ENCODE data around the gene COL7A1.

Gene COL7A1

GRCh38 chr3:48565186-48565585 is 29.9 kb downstream of the COL7A1 start:
- peaks cover 31% of the 10 kb centered on the region for H3K4me1 Mint-ChIP-seq
- peak overlapping the region in 1 of 2 donors; percentile 16 for H3K27ac Mint-ChIP-seq
- ATAC-seq = no peak
- H3K27me3 Mint-ChIP-seq = no peaks in the 10 kb centered on the region
- DNase-seq = no peak
- H3K9me3 Mint-ChIP-seq = no peaks in the 10 kb centered on the region
- no peak overlapping the region for H3K4me3 Mint-ChIP-seq

GRCh38 chr3:48564667-48565066 is 30.5 kb downstream of the COL7A1 start:
- Mint-ChIP-seq H3K4me1 (peaks cover 35% of the 10 kb centered on the region), H3K4me3 (no peak overlapping the region), H3K27me3 (no peaks in the 10 kb centered on the region), H3K9me3 (no peaks in the 10 kb centered on the region), H3K27ac (no peak overlapping the region)
- no peak for ATAC-seq
- no peak for DNase-seq

GRCh38 chr3:48564022-48564421 is 31.1 kb downstream of the COL7A1 start:
- Mint-ChIP-seq H3K4me1 (peaks cover 35% of the 10 kb centered on the region), H3K9me3 (no peaks in the 10 kb centered on the region), H3K27ac (peak overlapping the region in 1 of 2 donors; percentile 51), H3K27me3 (no peaks in the 10 kb centered on the region), H3K4me3 (no peak overlapping the region)
- no peak for ATAC-seq
- DNase-seq = no peak

GRCh38 chr3:48563382-48563918 is 31.7 kb downstream of the COL7A1 start, which contains the start of gene UCN2:
TSS of gene UCN2 (minus strand) at chr3:48563781. CDS start at chr3:48563124, 657 bp downstream.
- ATAC-seq = no peak
- Mint-ChIP-seq H3K4me3 (no peak within 1 kb of the TSS), H3K4me1 (peaks cover 40% of the 10 kb centered on the region), H3K27ac (peak within 1 kb of the TSS in 1 of 2 donors; percentile 51), H3K27me3 (no peaks in the 10 kb centered on the region), H3K9me3 (no peaks in the 10 kb centered on the region)
- DNase-seq = no peak

GRCh38 chr3:48562367-48563095 is 32.6 kb downstream of the COL7A1 start:
- DNase-seq (no peak), ATAC-seq (no peak)
- no peaks in the 10 kb centered on the region for H3K9me3 Mint-ChIP-seq
- no peaks in the 10 kb centered on the region for H3K27me3 Mint-ChIP-seq
- H3K27ac Mint-ChIP-seq = no peak overlapping the region
- H3K4me3 Mint-ChIP-seq = no peak overlapping the region
- H3K4me1 Mint-ChIP-seq = peaks cover 47% of the 10 kb centered on the region

- H3K4me3 Mint-ChIP-seq = peak overlapping the region in 1 of 2 donors; percentile 24
- H3K9me3 Mint-ChIP-seq = no peaks in the 10 kb centered on the region
- peaks cover 54% of the 10 kb centered on the region for H3K4me1 Mint-ChIP-seq
- peak in 1 of 2 donors; percentile 23 for DNase-seq
- no peak for ATAC-seq
- no peaks in the 10 kb centered on the region for H3K27me3 Mint-ChIP-seq
- no peak overlapping the region for H3K27ac Mint-ChIP-seq
Observed at GRCh38 chr3:48561045-48561736, 33.9 kb downstream of the COL7A1 start.

DNA sequence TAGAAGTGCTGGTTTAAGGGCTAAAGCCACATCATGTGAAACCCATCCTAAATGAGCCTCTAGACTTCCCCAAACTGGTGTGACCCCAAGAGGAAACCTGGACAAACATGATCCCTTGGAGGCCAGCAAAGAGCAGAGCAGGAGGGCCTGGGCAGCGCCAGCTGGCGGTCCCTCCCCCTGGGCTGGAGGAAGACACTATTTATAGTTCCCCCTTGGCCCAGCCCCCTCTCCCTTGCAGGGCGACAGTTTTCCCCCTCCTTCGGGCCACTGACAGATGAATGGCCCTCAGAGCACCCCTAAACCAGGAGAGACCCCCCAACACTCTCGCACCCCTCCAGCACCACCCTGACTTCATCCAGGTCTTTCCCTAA is 34.5 kb downstream of the COL7A1 start:
- DNase-seq (no peak), ATAC-seq (no peak)
- no peak overlapping the region for H3K27ac Mint-ChIP-seq
- H3K4me1 Mint-ChIP-seq = peaks cover 54% of the 10 kb centered on the region
- no peaks in the 10 kb centered on the region for H3K9me3 Mint-ChIP-seq
- H3K4me3 Mint-ChIP-seq = no peak overlapping the region
- no peaks in the 10 kb centered on the region for H3K27me3 Mint-ChIP-seq

- DNase-seq (no peak), ATAC-seq (no peak)
- Mint-ChIP-seq H3K9me3 (no peaks in the 10 kb centered on the region), H3K4me3 (peak overlapping the region in 1 of 2 donors; percentile 11), H3K4me1 (peaks cover 62% of the 10 kb centered on the region), H3K27ac (no peak overlapping the region), H3K27me3 (no peaks in the 10 kb centered on the region)
Observed at GRCh38 chr3:48558493-48559134, 36.5 kb downstream of the COL7A1 start.

DNA sequence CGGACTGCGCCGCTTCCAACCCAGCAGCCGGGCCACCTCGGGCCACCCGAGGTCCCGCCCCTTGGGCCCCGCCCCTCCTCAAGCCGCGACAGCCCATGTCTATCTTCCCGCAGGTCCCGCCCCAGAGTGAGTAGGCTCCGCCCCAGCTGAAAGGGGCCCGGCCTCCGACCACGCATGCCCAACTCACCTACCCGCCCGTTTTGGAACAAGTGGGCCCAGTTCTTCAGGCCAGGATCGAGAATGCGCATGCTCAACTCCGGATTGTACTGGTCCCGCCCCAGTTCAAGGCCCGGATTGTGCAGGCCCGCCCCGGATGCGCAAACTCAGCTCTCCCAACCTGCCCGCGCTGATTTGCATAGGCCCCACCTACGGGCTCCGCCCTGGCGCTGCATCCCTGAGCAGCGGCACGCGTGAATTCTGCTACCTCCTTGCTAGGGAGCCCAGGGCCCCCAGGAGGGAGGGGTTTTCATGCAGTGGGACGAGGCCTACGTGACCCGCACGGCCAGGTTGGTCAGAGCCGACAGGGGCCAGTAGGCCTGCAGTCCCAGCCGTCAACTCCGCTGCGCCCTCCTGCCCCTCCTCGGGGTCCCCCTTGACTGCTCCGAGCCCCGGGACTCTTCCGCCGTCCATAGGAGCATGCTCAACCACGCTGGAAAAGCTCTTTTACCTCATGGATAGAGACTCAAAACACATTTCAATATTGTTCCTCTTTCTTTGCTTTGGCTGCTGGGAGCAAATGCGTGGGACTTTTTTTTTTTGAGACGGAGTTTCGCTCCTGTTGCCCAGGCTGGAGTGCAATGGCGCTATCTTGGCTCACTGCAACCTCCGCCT is 38.1 kb downstream of the COL7A1 start, which contains the start of gene PFKFB4:
Gene PFKFB4 (minus strand): TSS at position 8 of the 831 bp plus-strand sequence. CDS start 26 bp downstream, outside the sequence.
- Mint-ChIP-seq H3K27me3 (no peaks in the 10 kb centered on the region), H3K27ac (peak within 1 kb of the TSS; percentile 89 to 90), H3K4me1 (peaks cover 64% of the 10 kb centered on the region), H3K4me3 (peak within 1 kb of the TSS; percentile 88 to 89), H3K9me3 (no peaks in the 10 kb centered on the region)
- DNase-seq = peak; percentile 99 to 100
- peak; percentile 93 for ATAC-seq

GRCh38 chr3:48555949-48556795 is 39.0 kb downstream of the COL7A1 start:
- Mint-ChIP-seq H3K27ac (peak overlapping the region; percentile 89 to 90), H3K27me3 (no peaks in the 10 kb centered on the region), H3K4me1 (peaks cover 62% of the 10 kb centered on the region), H3K4me3 (peak overlapping the region; percentile 88 to 89), H3K9me3 (no peaks in the 10 kb centered on the region)
- ATAC-seq (no peak), DNase-seq (no peak)

GRCh38 chr3:48555231-48555948 is 39.7 kb downstream of the COL7A1 start:
- Mint-ChIP-seq H3K27ac (no peak overlapping the region), H3K4me3 (peak overlapping the region; percentile 88 to 89), H3K27me3 (no peaks in the 10 kb centered on the region), H3K4me1 (peaks cover 54% of the 10 kb centered on the region), H3K9me3 (no peaks in the 10 kb centered on the region)
- ATAC-seq = no peak
- no peak for DNase-seq

DNA sequence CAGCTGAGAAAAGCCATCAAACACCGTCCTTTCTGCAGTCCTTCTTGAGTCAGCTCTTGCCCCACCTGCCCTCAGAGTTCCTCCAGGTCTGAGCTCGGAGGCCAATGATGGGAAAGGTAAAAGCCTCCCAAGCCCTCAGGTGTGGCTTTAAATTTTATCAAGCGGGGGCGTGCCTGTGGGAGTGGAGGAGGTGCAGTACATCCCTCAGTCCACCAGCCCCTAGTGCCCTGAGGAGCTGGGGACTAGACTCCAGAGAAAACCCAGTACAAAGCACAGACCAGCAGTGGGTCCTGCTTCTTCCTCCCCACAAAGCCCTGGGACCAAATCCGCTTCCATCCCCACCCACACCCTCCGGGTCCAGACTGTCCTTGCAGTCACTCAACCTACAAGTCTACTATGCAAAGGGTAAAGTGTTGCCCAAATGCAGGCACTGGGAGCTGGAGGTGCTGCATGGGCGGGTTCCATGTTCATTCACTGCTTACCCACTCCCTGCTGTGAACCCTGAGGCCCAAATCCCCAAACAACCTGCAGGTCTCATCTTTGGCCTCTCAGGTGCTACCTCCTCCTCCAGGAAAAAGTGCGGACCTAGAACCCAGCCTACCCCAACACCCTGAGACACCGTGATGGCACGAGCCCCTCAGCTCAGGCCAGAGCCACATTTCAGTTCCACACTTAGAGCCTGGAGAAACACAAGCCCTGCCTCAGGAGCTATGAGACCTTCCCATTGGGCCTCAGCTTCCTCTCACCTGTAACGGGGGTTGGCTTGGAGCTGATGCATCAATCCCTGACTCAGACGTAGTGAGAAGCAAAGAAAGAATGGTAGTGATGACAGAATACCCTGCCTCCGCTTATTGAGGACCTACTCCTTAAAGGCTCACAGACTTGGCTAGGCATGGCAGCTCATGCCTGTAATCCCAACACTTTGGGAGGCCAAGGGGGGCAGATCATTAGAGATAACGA is 41.0 kb downstream of the COL7A1 start:
- no peaks in the 10 kb centered on the region for H3K27me3 Mint-ChIP-seq
- ATAC-seq (no peak), DNase-seq (no peak)
- H3K27ac Mint-ChIP-seq = no peak overlapping the region
- H3K9me3 Mint-ChIP-seq = no peaks in the 10 kb centered on the region
- peaks cover 55% of the 10 kb centered on the region for H3K4me1 Mint-ChIP-seq
- H3K4me3 Mint-ChIP-seq = no peak overlapping the region

GRCh38 chr3:48553361-48553760 is 41.8 kb downstream of the COL7A1 start:
- no peak overlapping the region for H3K27ac Mint-ChIP-seq
- no peaks in the 10 kb centered on the region for H3K27me3 Mint-ChIP-seq
- no peaks in the 10 kb centered on the region for H3K9me3 Mint-ChIP-seq
- DNase-seq = no peak
- no peak overlapping the region for H3K4me3 Mint-ChIP-seq
- H3K4me1 Mint-ChIP-seq = peaks cover 57% of the 10 kb centered on the region
- no peak for ATAC-seq

Measured in stimulated activated naive CD8-positive, alpha-beta T cell treated with anti-CD3 and anti-CD28 coated beads, Interleukin-15, amount 100 ng/mL, for 72 hours (primary cell).